SH-SY5Y (cell line): ENCODE data around the gene NAT8L.

ENCODE experiments used
- GATA2 ChIP-seq: IDR thresholded peaks from 2 replicates; pipeline ENCODE4 v1.6.1; 2011; ENCODE audit warnings: mild to moderate bottlenecking, low read depth, low read length
- GATA3 ChIP-seq: IDR thresholded peaks from 2 replicates; pipeline ENCODE4 v1.6.1; 2011; ENCODE audit warnings: low read depth, mild to moderate bottlenecking, low read length, moderate library complexity

DNA sequence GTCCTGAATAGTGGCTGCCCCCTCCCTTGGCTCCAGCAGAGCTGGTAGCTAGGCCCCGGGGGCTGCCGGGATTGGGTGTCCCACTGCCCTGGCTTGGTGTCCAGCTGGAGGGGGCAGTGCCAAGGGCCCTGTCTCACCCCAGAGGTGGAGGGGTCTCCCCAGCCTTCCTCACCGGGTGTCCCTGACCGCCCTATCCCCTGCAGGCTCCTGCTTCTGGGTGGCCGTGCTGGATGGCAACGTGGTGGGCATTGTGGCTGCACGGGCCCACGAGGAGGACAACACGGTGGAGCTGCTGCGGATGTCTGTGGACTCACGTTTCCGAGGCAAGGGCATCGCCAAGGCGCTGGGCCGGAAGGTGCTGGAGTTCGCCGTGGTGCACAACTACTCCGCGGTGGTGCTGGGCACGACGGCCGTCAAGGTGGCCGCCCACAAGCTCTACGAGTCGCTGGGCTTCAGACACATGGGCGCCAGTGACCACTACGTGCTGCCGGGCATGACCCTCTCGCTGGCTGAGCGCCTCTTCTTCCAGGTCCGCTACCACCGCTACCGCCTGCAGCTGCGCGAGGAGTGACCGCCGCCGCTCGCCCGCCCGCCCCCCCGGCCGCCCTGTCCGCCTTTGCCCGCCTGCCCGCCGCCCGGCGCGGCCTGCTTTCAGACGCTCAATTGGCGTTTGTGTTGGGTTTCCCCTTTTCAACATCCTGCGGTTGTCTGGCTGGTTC lies 4.6 kb downstream of the NAT8L start:
- TF ChIP-seq GATA2 (no peak), GATA3 (no peak)
